H1 (cell line): ENCODE results near the gene PTCD3. TPM values are rescaled to one million over a fixed set of nuclear protein-coding genes. Genes with fewer than 3 reads are reported as not detected.

Experiments used
- CTCF ChIA-PET: fragments of 300-600 bp; sonication (Branson Sonifier 250); formaldehyde crosslinking; loops from one replicate; lab custom pipeline; 2021; ENCODE audit not compliant: partially characterized antibody; lab: Charles Lee
- POLR2A ChIA-PET: fragments of 300-600 bp; sonication (Branson Sonifier 250); formaldehyde crosslinking; loops from one replicate; lab custom pipeline; 2021; ENCODE audit warnings: inconsistent platforms; ENCODE audit not compliant: partially characterized antibody; lab: Charles Lee
- DNase-seq, 2 experiments: peaks; one replicate each; pipeline versions ENCODE4 v3.0.0 to v3.0.0-alpha.2; 2010 to 2022; ENCODE audit warnings: low spot score in 2 of 2, low read depth in 1 of 2, mixed read lengths in 1 of 2
- FAIRE-seq: peaks from 2 replicates; lab custom pipeline; 2011; peaks lifted over from hg19 to GRCh38; lab: Jason Lieb, UNC
- H2AFZ ChIP-seq: 2 replicates; pipeline ENCODE4 v1.8.1; 2012; ENCODE audit warnings: low read length, inconsistent platforms
- H2AK5ac ChIP-seq: 2 replicates; pipeline ENCODE4 v1.6.1; 2013; ENCODE audit warnings: low read depth, low read length
- H2BK120ac ChIP-seq: replicated peaks from 2 replicates; pipeline ENCODE3; 2013; ENCODE audit warnings: low read depth, low read length, inconsistent platforms
- H2BK12ac ChIP-seq: 2 replicates; pipeline ENCODE4 v1.6.1; 2013; ENCODE audit warnings: low read depth, low read length
- H2BK15ac ChIP-seq: 2 replicates; pipeline ENCODE4 v1.6.1; 2013; ENCODE audit warnings: low read length
- H2BK20ac ChIP-seq: 2 replicates; pipeline ENCODE4 v1.6.1; 2013; ENCODE audit warnings: low read length
- H2BK5ac ChIP-seq: 2 replicates; pipeline ENCODE4 v1.6.1; 2013; ENCODE audit warnings: low read depth, low read length
- H3K14ac ChIP-seq: 2 replicates; pipeline ENCODE4 v1.6.1; 2013; ENCODE audit warnings: inconsistent platforms; ENCODE audit not compliant: insufficient read length
- H3K18ac ChIP-seq: 2 replicates; pipeline ENCODE4 v1.6.1; 2013; ENCODE audit warnings: low read length; ENCODE audit errors: extremely low read depth
- H3K23ac ChIP-seq: 2 replicates; pipeline ENCODE4 v1.6.1; 2013; ENCODE audit warnings: inconsistent platforms; ENCODE audit not compliant: insufficient read length
- H3K23me2 ChIP-seq: 2 replicates; pipeline ENCODE4 v1.6.1; 2013; ENCODE audit warnings: low read depth, low read length
- H3K27ac ChIP-seq: 2 replicates; pipeline ENCODE4 v1.6.1; 2011; ENCODE audit warnings: low read depth, low read length, inconsistent platforms
- H3K27me3 ChIP-seq, 4 experiments: replicated peaks in 1 of 4; 1 replicate in 1 of 4; 2 replicates in 3 of 4; pipeline versions ENCODE4 v1.6.1 to v1.8.1; 2011 to 2013; ENCODE audit warnings: low read length in 3 of 4, mild to moderate bottlenecking in 3 of 4, inconsistent platforms in 2 of 4, mixed read lengths in 2 of 4, moderate library complexity in 1 of 4; ENCODE audit not compliant: control insufficient read depth in 3 of 4, insufficient read depth in 3 of 4; ENCODE audit errors: extremely low read depth in 1 of 4
- H3K36me3 ChIP-seq, 4 experiments: 2 replicates each; pipeline versions ENCODE4 v1.6.1 to v1.8.1; 2011 to 2013; ENCODE audit warnings: mild to moderate bottlenecking in 4 of 4, low read length in 3 of 4, moderate library complexity in 2 of 4, control low read depth in 1 of 4, inconsistent platforms in 1 of 4; ENCODE audit not compliant: insufficient read depth in 4 of 4, control insufficient read depth in 2 of 4
- H3K4ac ChIP-seq: replicated peaks from 2 replicates; pipeline ENCODE3; 2013; ENCODE audit warnings: low read length, low read depth, mixed read lengths, inconsistent platforms; ENCODE audit not compliant: insufficient read length
- H3K4me1 ChIP-seq, 4 experiments: replicated peaks in 1 of 4; 1 replicate in 1 of 4; 2 replicates in 3 of 4; pipeline versions ENCODE4 v1.6.1 to v1.8.1; 2011 to 2013; ENCODE audit warnings: low read length in 3 of 4, inconsistent platforms in 2 of 4, mixed read lengths in 1 of 4; ENCODE audit not compliant: insufficient read depth in 4 of 4, control insufficient read depth in 3 of 4
- H3K4me2 ChIP-seq, 2 experiments: 2 replicates each; pipeline versions ENCODE4 v1.6.1 to v1.8.1; 2011 to 2013; ENCODE audit warnings: low read depth in 2 of 2, low read length in 2 of 2, control low read depth in 1 of 2, inconsistent platforms in 1 of 2, mild to moderate bottlenecking in 1 of 2; ENCODE audit not compliant: insufficient read depth in 1 of 2
- H3K4me3 ChIP-seq, 4 experiments: fragments of 200-600, 300-600 bp in 1 of 4; sonication (generic), shearing (Covaris generic), sonication (Bioruptor Twin) in 1 of 4; 2 replicates each; pipeline versions ENCODE4 v1.5.1 to v1.8.1; 2011 to 2016; ENCODE audit warnings: low read length in 4 of 4, low read depth in 3 of 4, control low read depth in 2 of 4, inconsistent platforms in 2 of 4, mild to moderate bottlenecking in 2 of 4, mixed read lengths in 1 of 4, moderate library complexity in 1 of 4; ENCODE audit not compliant: insufficient read depth in 2 of 4; ENCODE audit errors: extremely low read depth in 1 of 4
- H3K56ac ChIP-seq: replicated peaks from 2 replicates; pipeline ENCODE3; 2013; ENCODE audit warnings: low read depth, mild to moderate bottlenecking, mixed read lengths, low read length, inconsistent platforms; ENCODE audit not compliant: insufficient read length
- H3K79me1 ChIP-seq: 2 replicates; pipeline ENCODE4 v1.6.1; 2013; ENCODE audit warnings: low read depth, low read length, control low read depth
- H3K79me2 ChIP-seq, 2 experiments: 2 replicates each; pipeline versions ENCODE4 v1.6.1 to v1.8.1; 2012 to 2013; ENCODE audit warnings: low read length in 2 of 2, mild to moderate bottlenecking in 2 of 2, inconsistent platforms in 1 of 2; ENCODE audit not compliant: insufficient read depth in 2 of 2, control insufficient read depth in 1 of 2
- H3K9ac ChIP-seq, 4 experiments: replicated peaks in 1 of 4; 1 replicate in 1 of 4; 2 replicates in 3 of 4; pipeline versions ENCODE4 v1.6.1 to v1.8.1; 2011 to 2013; ENCODE audit warnings: low read depth in 3 of 4, low read length in 3 of 4, control low read depth in 2 of 4, mild to moderate bottlenecking in 2 of 4, moderate library complexity in 2 of 4, inconsistent platforms in 1 of 4; ENCODE audit errors: extremely low read depth in 1 of 4
- H3K9me3 ChIP-seq, 2 experiments: 2 replicates each; pipeline versions ENCODE4 v1.6.1 to v1.8.1; 2012 to 2013; ENCODE audit warnings: mild to moderate bottlenecking in 2 of 2, moderate library complexity in 2 of 2, control low read depth in 1 of 2, inconsistent platforms in 1 of 2, low read depth in 1 of 2, low read length in 1 of 2, mixed read lengths in 1 of 2; ENCODE audit not compliant: insufficient read depth in 2 of 2
- H4K20me1 ChIP-seq, 2 experiments: replicated peaks in 1 of 2; 2 replicates each; pipeline versions ENCODE3 to v1.8.1; 2011 to 2013; ENCODE audit warnings: inconsistent platforms in 2 of 2, low read length in 2 of 2, mild to moderate bottlenecking in 1 of 2; ENCODE audit not compliant: insufficient read depth in 2 of 2, control insufficient read depth in 1 of 2
- H4K5ac ChIP-seq: 2 replicates; pipeline ENCODE4 v1.6.1; 2013; ENCODE audit warnings: low read length, low read depth, mixed read lengths, inconsistent platforms; ENCODE audit not compliant: insufficient read length
- H4K8ac ChIP-seq: 2 replicates; pipeline ENCODE4 v1.8.0; 2013; ENCODE audit warnings: mild to moderate bottlenecking, moderate library complexity, low read length, inconsistent platforms; ENCODE audit not compliant: insufficient read depth; ENCODE audit errors: extremely low read depth
- H4K91ac ChIP-seq: replicated peaks from 2 replicates; pipeline ENCODE3; 2013; ENCODE audit warnings: low read length, mixed read lengths, inconsistent platforms; ENCODE audit not compliant: insufficient read length
- EZH2 ChIP-seq: fragments of 200-600 bp; sonication (generic); IDR thresholded peaks from 2 replicates; pipeline ENCODE4 v1.7.1; 2012; ENCODE audit warnings: low read depth, mild to moderate bottlenecking, moderate library complexity, low read length, inconsistent platforms; ENCODE audit not compliant: severe bottlenecking
- KDM1A ChIP-seq: fragments of 200-600, 300-600 bp; sonication (generic); IDR thresholded peaks from 2 replicates; pipeline ENCODE4 v1.7.1; 2016; ENCODE audit warnings: mild to moderate bottlenecking, low read length, borderline replicate concordance
- KDM4A ChIP-seq: IDR thresholded peaks from one replicate; pipeline ENCODE4 v1.7.1; 2012; ENCODE audit warnings: low read depth, mild to moderate bottlenecking, moderate library complexity, low read length, inconsistent platforms; ENCODE audit not compliant: severe bottlenecking
- POLR2AphosphoS5 ChIP-seq: IDR thresholded peaks from 2 replicates; pipeline ENCODE4 v1.6.1; 2011; ENCODE audit warnings: low read depth, low read length
- RNF2 ChIP-seq: fragments of 200-900, 300-1000 bp; sonication (generic); IDR thresholded peaks from 2 replicates; pipeline ENCODE4 v1.7.1; 2016; ENCODE audit warnings: borderline replicate concordance, low read depth, mild to moderate bottlenecking, antibody characterized with exemption, low read length; ENCODE audit not compliant: poor library complexity, severe bottlenecking; ENCODE audit errors: missing control alignments
- RXRA ChIP-seq: IDR thresholded peaks from 2 replicates; pipeline ENCODE4 v1.6.1; 2011; ENCODE audit warnings: low read depth, mild to moderate bottlenecking, low read length, moderate library complexity; ENCODE audit not compliant: insufficient read depth
- TAF1 ChIP-seq: IDR thresholded peaks from 2 replicates; pipeline ENCODE4 v1.6.1; 2011; ENCODE audit warnings: mild to moderate bottlenecking, low read depth, low read length
- TAF7 ChIP-seq: optimal IDR thresholded peaks from 2 replicates; pipeline ENCODE3; 2011; ENCODE audit warnings: low read depth, mild to moderate bottlenecking, inconsistent platforms, low read length, moderate library complexity, borderline replicate concordance
- WGBS, 2 experiments: shearing (Covaris generic) in 1 of 2; methylation state at CpG; one replicate each; pipeline versions ENCODE4 v1.1.6 to v1.1.7; 2013 to 2015; ENCODE audit warnings: low lambda C conversion rate in 2 of 2, mixed read lengths in 2 of 2, inconsistent platforms in 1 of 2, low coverage in 1 of 2, missing lambda C conversion rate in 1 of 2; ENCODE audit not compliant: insufficient replicate concordance in 2 of 2, insufficient coverage in 1 of 2, insufficient read length in 1 of 2; ENCODE audit errors: extremely low coverage in 1 of 2, missing lambda C conversion rate in 1 of 2; 5-methylcytosine and 5-hydroxymethylcytosine counted together
- polyA plus RNA-seq, 7 experiments: library from polyadenylated mRNA; depleted of rRNA in 3 of 7; stranded (reverse) in 5 of 7; unstranded in 2 of 7; fragments of >200 nt in 5 of 7; fragments of 200-250 nt in 2 of 7; gene quantifications; 1 replicate in 5 of 7; 2 replicates in 1 of 7; 4 replicates in 1 of 7; pipeline versions ENCODE4 v1.2.1 to v1.2.3, GENCODE V29; 2011 to 2013; ENCODE audit warnings: missing spikeins in 2 of 7, mixed read lengths in 2 of 7
- total RNA-seq: library from RNA; stranded (reverse); fragmentation: NEBNext Ultra II Directional; extraction: Animal tissue kit (Norgen Biotek cat#: 25700); gene quantifications from 2 replicates; pipeline ENCODE4 v1.2.1, GENCODE V29; 2021

Gene PTCD3
- total and polyA plus RNA-seq, 2 of the 8 experiments (the other 6 are each of a cell fraction or from before 2014, with no cell fraction given) = 64.3 to 192 TPM

GRCh38 chr2:86097114-86097896, 8.7 kb upstream of the PTCD3 start:
- Histone ChIP-seq H3K14ac (no peak overlapping the region), H3K4ac (no peak overlapping the region), H3K23me2 (no peaks in the 10 kb centered on the region), H3K56ac (no peak overlapping the region), H3K79me2 (peaks cover 0 to 55% of the 10 kb centered on the region in 2 experiments; a peak in 3 of 4 replicates), H3K27ac (no peak overlapping the region), H4K20me1 (peaks cover 3 to 8% of the 10 kb centered on the region in 2 experiments), H3K9me3 (no peaks in the 10 kb centered on the region), H4K5ac (no peak overlapping the region), H3K36me3 (peaks cover 7 to 44% (median 26%) of the 10 kb centered on the region in 4 experiments; a peak in 7 of 8 replicates), H3K18ac (no peak overlapping the region), H2BK20ac (no peak overlapping the region), H3K23ac (no peak overlapping the region), H2AFZ (no peak overlapping the region), H2BK15ac (no peak overlapping the region), H2AK5ac (no peak overlapping the region), H4K91ac (no peak overlapping the region), H3K4me2 (no peak overlapping the region), H3K4me1 (no peaks in the 10 kb centered on the region), H3K27me3 (no peaks in the 10 kb centered on the region), H2BK120ac (no peak overlapping the region), H2BK5ac (no peak overlapping the region), H3K9ac (no peak overlapping the region), H2BK12ac (no peak overlapping the region), H3K79me1 (no peaks in the 10 kb centered on the region; the same call in 1 of the 2 replicates), H4K8ac (no peak overlapping the region), H3K4me3 (no peak overlapping the region)
- DNase-seq (no peak), FAIRE-seq (no peak)
- POLR2A ChIA-PET = no interaction called here
- WGBS, 2 experiments = 95% methylated on average over 3 of the region's 3 CpGs; no CpG with 5 or more reads in 1 of the 2 experiments
- CTCF ChIA-PET = interaction anchor here (1.1 to 1.7 kb wide), 2 partner anchors 9 to 17 kb away, joined by 3 to 7 read pairs; no protein-coding TSS in a partner anchor
- no peak for TF ChIP-seq TAF7
- TF ChIP-seq KDM1A = no peak
- no peak for TF ChIP-seq KDM4A
- no peak for TF ChIP-seq EZH2
- TF ChIP-seq RXRA = no peak
- no peak for TF ChIP-seq POLR2AphosphoS5
- no peak for TF ChIP-seq TAF1
- no peak for TF ChIP-seq RNF2
